ENCODE results near the gene MRTFA. TPM values are rescaled to one million over a fixed set of nuclear protein-coding genes. Genes with fewer than 3 reads are reported as not detected.

Gene MRTFA
- total and polyA plus RNA-seq, 2 of the 13 experiments (the other 11 are each of a cell fraction or from before 2014, with no cell fraction given): 2.4 to 8.2 TPM

GRCh38 chr22:40387746-40388145 lies 248.8 kb downstream of the MRTFA start (continued):
- TF ChIP-seq PAXIP1 (CRISPR knock-in tag; conservative IDR thresholded peaks at IDR 0.05) (peak; percentile 53), HNF1B (CRISPR knock-in tag; IDR thresholded peaks at IDR 0.05) (0 out of 2 replicates have a peak, but pooled peaks have one; percentile 13), ZNF577 (CRISPR knock-in tag; IDR thresholded peaks at IDR 0.05; ENCODE audit: borderline replicate concordance, low read depth) (no peak), ZGPAT (CRISPR knock-in tag; IDR thresholded peaks at IDR 0.05) (0 out of 2 replicates have a peak, but pooled peaks have one; percentile 17), MBNL3 (CRISPR knock-in tag; conservative IDR thresholded peaks at IDR 0.05) (no peak), FOXA1 (IDR thresholded peaks at IDR 0.05) (no peak), FOXA1 (CRISPR knock-in tag; IDR thresholded peaks at IDR 0.05) (peak; percentile 61), ZNF609 (CRISPR knock-in tag; IDR thresholded peaks at IDR 0.05; ENCODE audit: borderline replicate concordance) (0 out of 2 replicates have a peak, but pooled peaks have one; percentile 16), ZNF143 (CRISPR knock-in tag; IDR thresholded peaks at IDR 0.05) (no peak), NFYB (CRISPR knock-in tag; IDR thresholded peaks at IDR 0.05) (no peak)

Measured in HepG2 (cell line).